HEK293 (cell line): ENCODE results near the gene TMEM63A.

Experiments
- CTCF ChIA-PET: fragments of 350-600 bp; formaldehyde crosslinking; extraction: SDS; loops from one replicate; lab custom pipeline; 2021; ENCODE audit warnings: antibody characterized with exemption; lab: Yijun Ruan, JAX
- POLR2A ChIA-PET: fragments of 300-600 bp; formaldehyde crosslinking; extraction: SDS; loops from one replicate; lab custom pipeline; 2020; ENCODE audit warnings: antibody characterized with exemption, inconsistent platforms; lab: Yijun Ruan, JAX
- H3K27ac ChIP-seq: fragments of 200-500 bp; sonication (Bioruptor generic); 2 replicates; pipeline ENCODE4 v1.5.1; 2014; ENCODE audit warnings: low read depth, low read length, control low read depth, inconsistent platforms; ENCODE audit errors: extremely low read depth
- H3K36me3 ChIP-seq, 2 experiments: fragments of 200-500 bp in 1 of 2; sonication (Bioruptor generic) in 1 of 2; 1 replicate in 1 of 2; 2 replicates in 1 of 2; pipeline ENCODE4 v1.5.1; 2014 to 2017; ENCODE audit warnings: inconsistent platforms in 2 of 2, low read length in 2 of 2; ENCODE audit not compliant: control insufficient read depth in 2 of 2, insufficient read depth in 1 of 2
- H3K4me1 ChIP-seq: fragments of 200-500 bp; sonication (Bioruptor generic); 2 replicates; pipeline ENCODE4 v1.5.1; 2014; ENCODE audit warnings: mild to moderate bottlenecking, low read length, inconsistent platforms; ENCODE audit not compliant: control insufficient read depth, insufficient read depth
- H3K4me3 ChIP-seq: 2 replicates; pipeline ENCODE4 v1.5.1; 2011; ENCODE audit warnings: low read depth, mild to moderate bottlenecking, control low read depth, low read length, moderate library complexity
- H3K9me3 ChIP-seq: fragments of 200-500 bp; sonication (Bioruptor generic); 2 replicates; pipeline ENCODE4 v1.5.1; 2014; ENCODE audit warnings: low read depth, low read length, inconsistent platforms; ENCODE audit not compliant: control insufficient read depth, insufficient read depth
- BCL11B ChIP-seq: fragments of 450-650 bp; formaldehyde crosslinking; IDR thresholded peaks from 2 replicates; pipeline ENCODE4 v1.5.1; 2016; ENCODE audit warnings: low read depth, missing biosample characterization, missing genetic modification characterization
- EGR2 ChIP-seq: fragments of 450-650 bp; formaldehyde crosslinking; IDR thresholded peaks from 2 replicates; pipeline ENCODE4 v1.5.1; 2016; ENCODE audit warnings: low read depth, missing biosample characterization, missing genetic modification characterization
- GLI2 ChIP-seq: fragments of 450-650 bp; formaldehyde crosslinking; IDR thresholded peaks from 2 replicates; pipeline ENCODE4; 2017; ENCODE audit warnings: missing biosample characterization, missing genetic modification characterization, low read depth, borderline replicate concordance
- HIC1 ChIP-seq: fragments of 450-650 bp; formaldehyde crosslinking; IDR thresholded peaks from 2 replicates; pipeline ENCODE4 v1.5.1; 2016; ENCODE audit warnings: missing biosample characterization, missing genetic modification characterization
- INSM2 ChIP-seq: fragments of 450-650 bp; formaldehyde crosslinking; IDR thresholded peaks from 2 replicates; pipeline ENCODE4 v1.5.1; 2016; ENCODE audit warnings: missing biosample characterization, missing genetic modification characterization
- WT1 ChIP-seq: fragments of 450-650 bp; formaldehyde crosslinking; IDR thresholded peaks from 2 replicates; pipeline ENCODE4 v1.5.1; 2016; ENCODE audit warnings: missing biosample characterization, missing genetic modification characterization
- ZBTB10 ChIP-seq: fragments of 450-650 bp; formaldehyde crosslinking; IDR thresholded peaks from 2 replicates; pipeline ENCODE4 v1.5.1; 2016; ENCODE audit warnings: missing biosample characterization, missing genetic modification characterization
- ZBTB20 ChIP-seq: fragments of 450-650 bp; formaldehyde crosslinking; IDR thresholded peaks from 2 replicates; pipeline ENCODE4 v1.5.1; 2016; ENCODE audit warnings: missing biosample characterization, missing genetic modification characterization
- ZBTB48 ChIP-seq: fragments of 450-650 bp; formaldehyde crosslinking; IDR thresholded peaks from 2 replicates; pipeline ENCODE4 v1.5.1; 2016; ENCODE audit warnings: missing biosample characterization, missing genetic modification characterization
- ZBTB8A ChIP-seq: fragments of 450-650 bp; formaldehyde crosslinking; IDR thresholded peaks from 2 replicates; pipeline ENCODE4 v1.5.1; 2016; ENCODE audit warnings: missing biosample characterization, missing genetic modification characterization
- ZFHX2 ChIP-seq: fragments of 450-650 bp; formaldehyde crosslinking; conservative IDR thresholded peaks from 2 replicates; pipeline ENCODE4 v1.5.1; 2016; ENCODE audit warnings: missing biosample characterization, missing genetic modification characterization
- ZFP37 ChIP-seq: fragments of 450-650 bp; formaldehyde crosslinking; IDR thresholded peaks from 2 replicates; pipeline ENCODE4 v1.5.1; 2016; ENCODE audit warnings: missing biosample characterization, missing genetic modification characterization
- ZNF223 ChIP-seq: fragments of 450-650 bp; formaldehyde crosslinking; IDR thresholded peaks from 2 replicates; pipeline ENCODE4 v1.5.1; 2016; ENCODE audit warnings: missing biosample characterization, missing genetic modification characterization
- ZNF324 ChIP-seq: fragments of 450-650 bp; formaldehyde crosslinking; IDR thresholded peaks from 2 replicates; pipeline ENCODE4 v1.5.1; 2016; ENCODE audit warnings: missing biosample characterization, missing genetic modification characterization
- ZNF433 ChIP-seq: fragments of 450-650 bp; formaldehyde crosslinking; IDR thresholded peaks from 2 replicates; pipeline ENCODE4 v1.5.1; 2016; ENCODE audit warnings: missing biosample characterization, missing genetic modification characterization, low read depth
- ZNF449 ChIP-seq: fragments of 450-650 bp; formaldehyde crosslinking; IDR thresholded peaks from 2 replicates; pipeline ENCODE4 v1.5.1; 2017; ENCODE audit warnings: missing biosample characterization, mild to moderate bottlenecking, missing genetic modification characterization, moderate library complexity
- ZNF48 ChIP-seq: fragments of 450-650 bp; formaldehyde crosslinking; IDR thresholded peaks from 2 replicates; pipeline ENCODE4 v1.5.1; 2016; ENCODE audit warnings: missing biosample characterization, missing genetic modification characterization
- ZNF501 ChIP-seq: fragments of 450-650 bp; formaldehyde crosslinking; IDR thresholded peaks from 2 replicates; pipeline ENCODE4 v1.5.1; 2016; ENCODE audit warnings: missing biosample characterization, missing genetic modification characterization
- ZNF549 ChIP-seq: fragments of 450-650 bp; IDR thresholded peaks from 2 replicates; pipeline ENCODE4 v1.5.1; 2018; ENCODE audit warnings: missing biosample characterization, missing genetic modification characterization, mild to moderate bottlenecking, inconsistent platforms, moderate library complexity
- ZNF623 ChIP-seq: fragments of 450-650 bp; formaldehyde crosslinking; IDR thresholded peaks from 2 replicates; pipeline ENCODE4 v1.5.1; 2016; ENCODE audit warnings: missing biosample characterization, missing genetic modification characterization
- ZNF629 ChIP-seq: fragments of 450-650 bp; formaldehyde crosslinking; IDR thresholded peaks from 2 replicates; pipeline ENCODE4 v1.5.1; 2017; ENCODE audit warnings: missing biosample characterization, missing genetic modification characterization
- ZNF660 ChIP-seq: fragments of 450-650 bp; IDR thresholded peaks from 2 replicates; pipeline ENCODE4 v1.5.1; 2018; ENCODE audit warnings: missing biosample characterization, mild to moderate bottlenecking, missing genetic modification characterization
- ZNF670 ChIP-seq: fragments of 450-650 bp; formaldehyde crosslinking; IDR thresholded peaks from 2 replicates; pipeline ENCODE4 v1.5.1; 2016; ENCODE audit warnings: missing biosample characterization, missing genetic modification characterization, low read depth
- ZNF777 ChIP-seq: fragments of 450-650 bp; formaldehyde crosslinking; IDR thresholded peaks from 2 replicates; pipeline ENCODE4 v1.5.1; 2017; ENCODE audit warnings: missing biosample characterization, missing genetic modification characterization, borderline replicate concordance
- ZNF785 ChIP-seq: fragments of 450-650 bp; formaldehyde crosslinking; IDR thresholded peaks from 2 replicates; pipeline ENCODE4 v1.5.1; 2016; ENCODE audit warnings: missing biosample characterization, missing genetic modification characterization
- ZNF837 ChIP-seq: fragments of 450-650 bp; formaldehyde crosslinking; IDR thresholded peaks from 2 replicates; pipeline ENCODE4 v1.5.1; 2016; ENCODE audit warnings: missing biosample characterization, missing genetic modification characterization
- ZSCAN18 ChIP-seq: fragments of 450-650 bp; formaldehyde crosslinking; IDR thresholded peaks from 2 replicates; pipeline ENCODE4 v1.5.1; 2016; ENCODE audit warnings: missing biosample characterization, missing genetic modification characterization

TMEM63A gene

GRCh38 chr1:225882694-225883615, 775 bp upstream of the TMEM63A start:
- Histone ChIP-seq H3K36me3 (peaks cover 0 to 4% of the 10 kb centered on the region in 2 experiments; a peak in 1 of 3 replicates), H3K4me3 (peak overlapping the region; percentile 86), H3K27ac (peak overlapping the region; percentile 76), H3K4me1 (no peaks in the 10 kb centered on the region; the same call in 1 of the 2 replicates), H3K9me3 (no peaks in the 10 kb centered on the region)
- CTCF ChIA-PET: interaction anchor here (0.6 to 2.4 kb wide), 22 partner anchors 11 to 408 kb away, joined by 3 to 13 read pairs (median 4); no protein-coding TSS in a partner anchor
- POLR2A ChIA-PET: interaction anchor here (0.6 to 3.6 kb wide), 27 partner anchors 9 to 230 kb away, joined by 3 to 31 read pairs (median 7); partner anchors contain the start of genes ENAH, EPHX1, H3-3A and PYCR2
- TF ChIP-seq ZBTB8A (tag by site-specific recombination) (peak; percentile 79), ZNF670 (no peak), ZBTB20 (tag by site-specific recombination) (peak; percentile 81), ZNF449 (tag by site-specific recombination) (peak; percentile 77), ZNF785 (tag by site-specific recombination) (no peak), GLI2 (no peak), ZNF549 (tag by site-specific recombination) (no peak), ZNF777 (tag by site-specific recombination) (no peak), BCL11B (tag by site-specific recombination) (peak; percentile 14; the same call in 1 of the 2 replicates), ZBTB48 (tag by site-specific recombination) (peak; percentile 89), ZNF623 (tag by site-specific recombination) (peak; percentile 7; the same call in 1 of the 2 replicates), ZBTB10 (tag by site-specific recombination) (peak; percentile 60; the same call in 1 of the 2 replicates), ZSCAN18 (tag by site-specific recombination) (no peak), ZNF837 (tag by site-specific recombination) (no peak), ZNF433 (tag by site-specific recombination) (0 out of 2 replicates have a peak, but pooled peaks have one; percentile 3), ZFHX2 (tag by site-specific recombination) (peak; percentile 69), ZNF324 (tag by site-specific recombination) (0 out of 2 replicates have a peak, but pooled peaks have one; percentile 18), ZNF48 (tag by site-specific recombination) (no peak), ZNF660 (peak; percentile 76), INSM2 (no peak), ZNF501 (tag by site-specific recombination) (peak; percentile 53), ZNF223 (tag by site-specific recombination) (0 out of 2 replicates have a peak, but pooled peaks have one; percentile 9), ZNF629 (tag by site-specific recombination) (no peak), HIC1 (tag by site-specific recombination) (no peak), EGR2 (tag by site-specific recombination) (peak; percentile 76), WT1 (tag by site-specific recombination) (peak; percentile 11; the same call in 1 of the 2 replicates), ZFP37 (tag by site-specific recombination) (peak; percentile 86; the same call in 1 of the 2 replicates)
